Suppressor macrophage treated with lipopolysaccharide for 1 hour (primary cell): ENCODE results near the gene RAB31.
A peak's percentile ranks its signal among the peaks of the same experiment; 100 is the strongest.

Experiments used
- DNase-seq, 3 donors: peaks; one replicate each; pipeline ENCODE4 v3.0.0-alpha.2; 2020 to 2022

The RAB31 gene

GRCh38 chr18:9824952-9825371 lies 116.9 kb downstream of the RAB31 start:
- no peak for DNase-seq

GRCh38 chr18:9825571-9826073 lies 117.5 kb downstream of the RAB31 start:
- DNase-seq, result peak; percentile 82 to 94 (median 88)

GRCh38 chr18:9826685-9827084 lies 118.6 kb downstream of the RAB31 start:
- peak in 2 of 3 donors; percentile 36 to 42 for DNase-seq

- DNase-seq, result peak in 1 of 3 donors; percentile 38
Observed at GRCh38 chr18:9827211-9827792, 119.2 kb downstream of the RAB31 start.

- peak; percentile 93 to 98 (median 97) for DNase-seq
Observed at GRCh38 chr18:9827793-9828505, 119.8 kb downstream of the RAB31 start.

- peak; percentile 29 to 47 (median 46) for DNase-seq
Observed at GRCh38 chr18:9828506-9829396, 120.7 kb downstream of the RAB31 start.

GRCh38 chr18:9829397-9829712 lies 121.3 kb downstream of the RAB31 start:
- no peak for DNase-seq

- no peak for DNase-seq
Observed at GRCh38 chr18:9831036-9831722, 123.1 kb downstream of the RAB31 start.

GRCh38 chr18:9831723-9832199 lies 123.7 kb downstream of the RAB31 start:
- no peak for DNase-seq

GRCh38 chr18:9832871-9833270 lies 124.8 kb downstream of the RAB31 start:
- DNase-seq, result no peak

- no peak for DNase-seq
Observed at GRCh38 chr18:9834551-9834950, 126.5 kb downstream of the RAB31 start.

GRCh38 chr18:9835113-9835755 lies 127.1 kb downstream of the RAB31 start:
- DNase-seq, result no peak

- no peak for DNase-seq
Observed at GRCh38 chr18:9835825-9836224, 127.7 kb downstream of the RAB31 start.

- DNase-seq, result no peak
Observed at GRCh38 chr18:9838144-9838877, 130.2 kb downstream of the RAB31 start.

GRCh38 chr18:9839211-9839610 lies 131.1 kb downstream of the RAB31 start:
- no peak for DNase-seq

GRCh38 chr18:9839853-9840252 lies 131.8 kb downstream of the RAB31 start:
- no peak for DNase-seq

- no peak for DNase-seq
Observed at GRCh38 chr18:9841752-9842151, 133.7 kb downstream of the RAB31 start.

- DNase-seq, result no peak
Observed at GRCh38 chr18:9842448-9842847, 134.3 kb downstream of the RAB31 start.

- DNase-seq, result no peak
Observed at GRCh38 chr18:9845256-9845655, 137.2 kb downstream of the RAB31 start.

GRCh38 chr18:9846162-9846925 lies 138.2 kb downstream of the RAB31 start:
- DNase-seq, result no peak
